Measurements from ENCODE around the gene SLC35G3. TPM values are rescaled to one million over a fixed set of nuclear protein-coding genes. Genes with fewer than 3 reads are reported as not detected.
"Not testable (repeated sequence)": the region's sequence is repeated elsewhere in the genome, so short reads cannot be mapped to it uniquely, and the experiment has no call there.

SLC35G3 gene
- total and polyA plus RNA-seq, 4 donors, result not detected

GRCh38 chr17:35174835-35175334 lies 19.3 kb downstream of the SLC35G3 start:
- Histone ChIP-seq H3K4me3 (ENCODE audit: low read depth in 1 of 3, low read length in 3 of 3) (no peak overlapping the region), H3K27me3 (ENCODE audit: control insufficient read depth in 4 of 4, insufficient read depth in 4 of 4, low read length in 3 of 4) (no peaks in the 10 kb centered on the region), H3K36me3 (ENCODE audit: control insufficient read depth in 4 of 4, insufficient read depth in 3 of 4, low read depth in 1 of 4, low read length in 3 of 4) (no peaks in the 10 kb centered on the region), H3K9ac (ENCODE audit: low read depth in 1 of 2, low read length in 2 of 2) (no peak overlapping the region), H3K9me3 (ENCODE audit: control insufficient read depth in 4 of 4, low read length in 3 of 4) (no peaks in the 10 kb centered on the region), H3K4me1 (ENCODE audit: control insufficient read depth in 4 of 4, insufficient read depth in 4 of 4, low read length in 3 of 4) (peaks cover 0 to 2% (median 0%) of the 10 kb centered on the region in 4 donors), H3K27ac (ENCODE audit: low read depth in 1 of 2, low read length in 2 of 2) (no peak overlapping the region)
- no peak for DNase-seq (ENCODE audit: low spot score)
- no peak for TF ChIP-seq HNF4A (conservative IDR thresholded peaks at IDR 0.05)
- no peak for TF ChIP-seq JUND (IDR thresholded peaks at IDR 0.05)
- TF ChIP-seq RXRA (IDR thresholded peaks at IDR 0.05), result no peak
- TF ChIP-seq TAF1 (conservative IDR thresholded peaks at IDR 0.05), result no peak
- TF ChIP-seq FOXA1 (IDR thresholded peaks at IDR 0.05), result no peak
- no peak for TF ChIP-seq REST (IDR thresholded peaks at IDR 0.05)
- no peak for TF ChIP-seq ZBTB33 (IDR thresholded peaks at IDR 0.05)
- no peak for TF ChIP-seq EGR1 (IDR thresholded peaks at IDR 0.05; ENCODE audit: low read depth in 2 of 2)
- no peak for TF ChIP-seq CTCF (IDR thresholded peaks at IDR 0.05; ENCODE audit: low read depth, low read length, missing input control)
- WGBS, result 84% methylated on average over 2 of the region's 2 CpGs

GRCh38 chr17:35172321-35172720 lies 21.9 kb downstream of the SLC35G3 start:
- not testable (repeated sequence) for DNase-seq (ENCODE audit: low spot score); H3K9ac ChIP-seq (ENCODE audit: low read depth in 1 of 2, low read length in 2 of 2); H3K4me1 ChIP-seq (ENCODE audit: control insufficient read depth in 4 of 4, insufficient read depth in 4 of 4, low read length in 3 of 4); H3K27me3 ChIP-seq (ENCODE audit: control insufficient read depth in 4 of 4, insufficient read depth in 4 of 4, low read length in 3 of 4); H3K9me3 ChIP-seq (ENCODE audit: control insufficient read depth in 4 of 4, low read length in 3 of 4); H3K27ac ChIP-seq (ENCODE audit: low read depth in 1 of 2, low read length in 2 of 2); H3K36me3 ChIP-seq (ENCODE audit: control insufficient read depth in 4 of 4, insufficient read depth in 3 of 4, low read depth in 1 of 4, low read length in 3 of 4); H3K4me3 ChIP-seq (ENCODE audit: low read depth in 1 of 3, low read length in 3 of 3)
- 86% methylated on average over 3 of the region's 3 CpGs for WGBS

- Histone ChIP-seq H3K9ac (ENCODE audit: low read depth in 1 of 2, low read length in 2 of 2) (no peak overlapping the region), H3K9me3 (ENCODE audit: control insufficient read depth in 4 of 4, low read length in 3 of 4) (no peaks in the 10 kb centered on the region), H3K36me3 (ENCODE audit: control insufficient read depth in 4 of 4, insufficient read depth in 3 of 4, low read depth in 1 of 4, low read length in 3 of 4) (no peaks in the 10 kb centered on the region), H3K27me3 (ENCODE audit: control insufficient read depth in 4 of 4, insufficient read depth in 4 of 4, low read length in 3 of 4) (no peaks in the 10 kb centered on the region), H3K27ac (ENCODE audit: low read depth in 1 of 2, low read length in 2 of 2) (no peak overlapping the region), H3K4me3 (ENCODE audit: low read depth in 1 of 3, low read length in 3 of 3) (no peak overlapping the region), H3K4me1 (ENCODE audit: control insufficient read depth in 4 of 4, insufficient read depth in 4 of 4, low read length in 3 of 4) (peaks cover 0 to 2% (median 0%) of the 10 kb centered on the region in 4 donors)
- WGBS, result 41% methylated on average over 2 of the region's 2 CpGs
- DNase-seq (ENCODE audit: low spot score), result no peak
- TF ChIP-seq FOXA1 (IDR thresholded peaks at IDR 0.05), result no peak
- TF ChIP-seq FOXA2 (IDR thresholded peaks at IDR 0.05), result no peak
- no peak for TF ChIP-seq NR2F2 (IDR thresholded peaks at IDR 0.05)
- TF ChIP-seq ZBTB33 (IDR thresholded peaks at IDR 0.05), result no peak
- no peak for TF ChIP-seq HNF4G (IDR thresholded peaks at IDR 0.05)
- no peak for TF ChIP-seq ATF3 (IDR thresholded peaks at IDR 0.05)
Observed at GRCh38 chr17:35171834-35172233, 22.4 kb downstream of the SLC35G3 start.
